Suprapubic skin (tissue), 4 donors: ENCODE data around the gene PTGES2. TPM values are rescaled to one million over a fixed set of nuclear protein-coding genes. Genes with fewer than 3 reads are reported as not detected.
A peak's percentile ranks its signal among the peaks of the same experiment; 100 is the strongest.
"Not testable (repeated sequence)": the region's sequence is repeated elsewhere in the genome, so short reads cannot be mapped to it uniquely, and the experiment has no call there.

ENCODE experiments used
- DNase-seq, 2 donors: peaks; one replicate each; pipeline ENCODE4 v3.0.0-alpha.2; 2019; ENCODE audit warnings: low spot score in 2 of 2
- H3K27ac ChIP-seq: fragments of 200-600 bp; sonication (generic); one replicate; pipeline ENCODE4 v1.5.1; 2019
- H3K27me3 ChIP-seq: fragments of 200-600 bp; sonication (generic); one replicate; pipeline ENCODE4 v1.5.1; 2019
- H3K36me3 ChIP-seq: fragments of 200-600 bp; sonication (generic); one replicate; pipeline ENCODE4 v1.5.1; 2019
- H3K4me1 ChIP-seq: fragments of 200-600 bp; sonication (generic); one replicate; pipeline ENCODE4 v1.5.1; 2019
- H3K4me3 ChIP-seq: fragments of 200-600 bp; sonication (generic); one replicate; pipeline ENCODE4 v1.5.1; 2019; ENCODE audit warnings: mild to moderate bottlenecking
- H3K9me3 ChIP-seq: fragments of 200-600 bp; sonication (generic); one replicate; pipeline ENCODE4 v1.5.1; 2019
- CTCF ChIP-seq, 2 donors: fragments of 200-600 bp in 1 of 2; fragments of 450-650 bp in 1 of 2; sonication (generic) in 1 of 2; IDR thresholded peaks; one replicate each; pipeline ENCODE4 v1.5.1; 2016 to 2019; ENCODE audit warnings: antibody characterized with exemption in 2 of 2, mild to moderate bottlenecking in 1 of 2, moderate library complexity in 1 of 2
- EP300 ChIP-seq: sonication (generic); formaldehyde crosslinking; IDR thresholded peaks from one replicate; pipeline ENCODE4 v1.6.1; 2017; ENCODE audit warnings: antibody characterized with exemption
- POLR2A ChIP-seq, 2 donors: fragments of 450-650 bp; IDR thresholded peaks; one replicate each; pipeline ENCODE4 v1.6.1; 2017; ENCODE audit warnings: antibody characterized with exemption in 2 of 2, mild to moderate bottlenecking in 2 of 2, moderate library complexity in 2 of 2
- POLR2AphosphoS5 ChIP-seq, 3 donors: sonication (generic); formaldehyde crosslinking; IDR thresholded peaks; one replicate each; pipeline ENCODE4 v1.6.1; 2017; ENCODE audit warnings: antibody characterized with exemption in 3 of 3
- WGBS: methylation state at CpG from one replicate; pipeline ENCODE4 v1.1.5; 2018; 5-methylcytosine and 5-hydroxymethylcytosine counted together
- total RNA-seq, 4 donors: library from RNA; depleted of rRNA; stranded (reverse); fragments of >200 nt; gene quantifications; one replicate each; pipeline ENCODE4 v1.1.0, GENCODE V29; 2016

PTGES2 gene
- total RNA-seq, 4 donors from 2014 or later: 47.4 to 76.0 (median 55.9) TPM

GRCh38 chr9:128077847-128078503 lies 49.6 kb downstream of the PTGES2 start:
- 92% methylated on average over 7 of the region's 7 CpGs for WGBS
- Histone ChIP-seq H3K36me3 (no peaks in the 10 kb centered on the region), H3K27me3 (no peaks in the 10 kb centered on the region), H3K4me1 (peaks cover 67% of the 10 kb centered on the region), H3K4me3 (no peak overlapping the region), H3K27ac (peak overlapping the region; percentile 33), H3K9me3 (no peaks in the 10 kb centered on the region)
- TF ChIP-seq POLR2AphosphoS5 (IDR thresholded peaks at IDR 0.05): no peak
- no peak for TF ChIP-seq CTCF (IDR thresholded peaks at IDR 0.05)
- no peak for TF ChIP-seq POLR2A (IDR thresholded peaks at IDR 0.05)
- TF ChIP-seq EP300: no peak
- no peak for DNase-seq

- no peak overlapping the region for H3K4me3 ChIP-seq
- H3K4me1 ChIP-seq: peaks cover 71% of the 10 kb centered on the region
- TF ChIP-seq EP300: no peak
- H3K9me3 ChIP-seq: no peaks in the 10 kb centered on the region
- 65% methylated on average over 7 of the region's 7 CpGs for WGBS
- peak overlapping the region; percentile 84 for H3K27ac ChIP-seq
- H3K27me3 ChIP-seq: no peaks in the 10 kb centered on the region
- no peak for DNase-seq
- H3K36me3 ChIP-seq: no peaks in the 10 kb centered on the region
Observed at GRCh38 chr9:128073253-128073886, 54.2 kb downstream of the PTGES2 start.

GRCh38 chr9:128072144-128073021 lies 55.1 kb downstream of the PTGES2 start:
- 11% methylated on average over 5 of the region's 5 CpGs for WGBS
- Histone ChIP-seq H3K9me3 (no peaks in the 10 kb centered on the region), H3K27ac (peak overlapping the region; percentile 84), H3K4me3 (peak overlapping the region; percentile 8), H3K4me1 (peaks cover 61% of the 10 kb centered on the region), H3K27me3 (no peaks in the 10 kb centered on the region), H3K36me3 (no peaks in the 10 kb centered on the region)
- no peak for TF ChIP-seq CTCF (IDR thresholded peaks at IDR 0.05)
- TF ChIP-seq EP300: no peak
- no peak for TF ChIP-seq POLR2A (IDR thresholded peaks at IDR 0.05)
- TF ChIP-seq POLR2AphosphoS5 (IDR thresholded peaks at IDR 0.05): no peak
- peak; percentile 93 to 94 for DNase-seq

GRCh38 chr9:128071475-128071874 lies 56.1 kb downstream of the PTGES2 start:
- 86% methylated on average over 12 of the region's 12 CpGs for WGBS
- not testable (repeated sequence) for H3K27me3 ChIP-seq, DNase-seq, H3K36me3 ChIP-seq, H3K9me3 ChIP-seq
- Histone ChIP-seq H3K27ac (peak overlapping the region; percentile 84), H3K4me3 (peak overlapping the region; percentile 8), H3K4me1 (peaks cover 64% of the 10 kb centered on the region)

- Histone ChIP-seq H3K4me1 (peaks cover 70% of the 10 kb centered on the region), H3K27me3 (no peaks in the 10 kb centered on the region), H3K9me3 (no peaks in the 10 kb centered on the region), H3K36me3 (no peaks in the 10 kb centered on the region), H3K27ac (peak overlapping the region; percentile 54), H3K4me3 (peak overlapping the region; percentile 14)
- TF ChIP-seq EP300 (no peak), CTCF (IDR thresholded peaks at IDR 0.05) (no peak), POLR2AphosphoS5 (IDR thresholded peaks at IDR 0.05) (no peak), POLR2A (IDR thresholded peaks at IDR 0.05) (no peak)
- no peak for DNase-seq
- 42% methylated on average over 7 of the region's 7 CpGs for WGBS
Observed at GRCh38 chr9:128070874-128071273, 56.7 kb downstream of the PTGES2 start.

Other genes with a start within 250 kb of the PTGES2 start
- 10 to 100 TPM; 41.6 to 50.5 (median 47.0) TPM for gene ST6GALNAC6, start 228.1 kb downstream of the PTGES2 start, total RNA-seq
- gene ST6GALNAC4, start 210.7 kb downstream of the PTGES2 start, total RNA-seq: 10 to 100 TPM; 14.6 to 25.2 (median 20.2) TPM
- gene PIP5KL1, start 197.0 kb downstream of the PTGES2 start, total RNA-seq: 10 to 100 TPM in 1 of 4 donors, 1 to 10 TPM in 3; 5.8 to 14.7 (median 9.2) TPM
- gene DPM2, start 189.9 kb downstream of the PTGES2 start, total RNA-seq: 10 to 100 TPM; 19.4 to 39.7 (median 30.6) TPM
- 10 to 100 TPM; 43.1 to 85.8 (median 59.5) TPM for gene EEIG1, start 146.7 kb downstream of the PTGES2 start, total RNA-seq
- 10 to 100 TPM in 3 of 4 donors, 1 to 10 TPM in 1; 9.6 to 14.7 (median 12.6) TPM for gene NAIF1, start 60.4 kb downstream of the PTGES2 start, total RNA-seq
- gene SLC25A25, start 59.5 kb downstream of the PTGES2 start, total RNA-seq: 100 to 1,000 TPM in 1 of 4 donors, 10 to 100 TPM in 3; 37.9 to 106 (median 66.5) TPM
- 10 to 100 TPM in 2 of 4 donors, 1 to 10 TPM in 2; 6.0 to 45.7 (median 22.3) TPM for gene LCN2, start 21.7 kb upstream of the PTGES2 start, total RNA-seq
- gene BBLN, start 32.5 kb upstream of the PTGES2 start, total RNA-seq: 100 to 1,000 TPM; 157 to 345 (median 224) TPM
- gene CIZ1, start 63.8 kb upstream of the PTGES2 start, total RNA-seq: 100 to 1,000 TPM in 3 of 4 donors, 10 to 100 TPM in 1; 86.7 to 136 (median 115) TPM
- 10 to 100 TPM in 2 of 4 donors, 1 to 10 TPM in 2; 4.3 to 18.9 (median 10.1) TPM for gene DNM1, start 75.7 kb upstream of the PTGES2 start, total RNA-seq
- gene GOLGA2, start 148.3 kb upstream of the PTGES2 start, total RNA-seq: 100 to 1,000 TPM in 2 of 4 donors, 10 to 100 TPM in 2; 83.5 to 131 (median 99.0) TPM
- 10 to 100 TPM; 21.1 to 35.3 (median 22.2) TPM for gene SWI5, start 148.5 kb upstream of the PTGES2 start, total RNA-seq
- gene TRUB2, start 194.7 kb upstream of the PTGES2 start, total RNA-seq: 10 to 100 TPM; 11.6 to 19.9 (median 14.1) TPM
- gene COQ4, start 195.1 kb upstream of the PTGES2 start, total RNA-seq: 100 to 1,000 TPM in 3 of 4 donors, 10 to 100 TPM in 1; 73.3 to 119 (median 106) TPM
- gene SLC27A4, start 212.8 kb upstream of the PTGES2 start, total RNA-seq: 10 to 100 TPM; 52.0 to 78.1 (median 63.0) TPM
- 10 to 100 TPM; 30.2 to 37.6 (median 34.0) TPM for gene URM1, start 243.6 kb upstream of the PTGES2 start, total RNA-seq